Central memory CD8-positive, alpha-beta T cell (primary cell): ENCODE results near the gene FTCD.
"Not testable (repeated sequence)": the region's sequence is repeated elsewhere in the genome, so short reads cannot be mapped to it uniquely, and the experiment has no call there.

Source experiments
- ATAC-seq: fragments of 150-1000 bp; cut with Tn5 transposase; replicated peaks from 2 replicates; pipeline ENCODE4 v1.10.0; 2022; ENCODE audit warnings: mild to moderate bottlenecking, moderate FRiP score, moderate number of reproducible peaks; ENCODE audit not compliant: poor library complexity, severe bottlenecking; ENCODE audit errors: extremely low read depth
- DNase-seq, 2 donors: peaks; one replicate each; pipeline ENCODE4 v3.0.0; 2021; ENCODE audit warnings: low spot score in 2 of 2
- H3K27ac Mint-ChIP-seq: one replicate; pipeline ENCODE4 v1.8.0; 2022; ENCODE audit warnings: low read depth, mild to moderate bottlenecking, moderate library complexity, mixed read lengths
- H3K27me3 Mint-ChIP-seq: one replicate; pipeline ENCODE4 v1.8.0; 2022; ENCODE audit warnings: mixed read lengths
- H3K36me3 Mint-ChIP-seq: one replicate; pipeline ENCODE4 v1.8.0; 2022; ENCODE audit warnings: mild to moderate bottlenecking, moderate library complexity, mixed read lengths; ENCODE audit not compliant: insufficient read depth
- H3K4me1 Mint-ChIP-seq: one replicate; pipeline ENCODE4 v1.8.0; 2022; ENCODE audit warnings: mixed read lengths
- H3K4me3 Mint-ChIP-seq: one replicate; pipeline ENCODE4 v1.8.0; 2022; ENCODE audit warnings: mild to moderate bottlenecking, moderate library complexity, mixed read lengths
- H3K9me3 Mint-ChIP-seq: one replicate; pipeline ENCODE4 v1.8.0; 2022; ENCODE audit warnings: mixed read lengths

Gene FTCD

GRCh38 chr21:46155514-46156377, at the start of gene FTCD:
Gene FTCD, minus strand, starts transcription at chr21:46155579. Its CDS starts 56 bp downstream, at chr21:46155523.
- Mint-ChIP-seq H3K4me3 (no peak within 1 kb of the TSS), H3K4me1 (no peaks in the 10 kb centered on the region), H3K9me3 (no peaks in the 10 kb centered on the region), H3K27me3 (no peaks in the 10 kb centered on the region), H3K36me3 (no peaks in the 10 kb centered on the region), H3K27ac (no peak within 1 kb of the TSS)
- DNase-seq (no peak), ATAC-seq (no peak)

GRCh38 chr21:46205166-46205565, 49.8 kb upstream of the FTCD start:
- Mint-ChIP-seq H3K27me3 (no peaks in the 10 kb centered on the region), H3K9me3 (no peaks in the 10 kb centered on the region), H3K36me3 (peaks cover 16% of the 10 kb centered on the region), H3K4me3 (no peak overlapping the region), H3K27ac (peak overlapping the region; percentile 80), H3K4me1 (no peaks in the 10 kb centered on the region)
- DNase-seq, result no peak
- ATAC-seq, result no peak

DNA sequence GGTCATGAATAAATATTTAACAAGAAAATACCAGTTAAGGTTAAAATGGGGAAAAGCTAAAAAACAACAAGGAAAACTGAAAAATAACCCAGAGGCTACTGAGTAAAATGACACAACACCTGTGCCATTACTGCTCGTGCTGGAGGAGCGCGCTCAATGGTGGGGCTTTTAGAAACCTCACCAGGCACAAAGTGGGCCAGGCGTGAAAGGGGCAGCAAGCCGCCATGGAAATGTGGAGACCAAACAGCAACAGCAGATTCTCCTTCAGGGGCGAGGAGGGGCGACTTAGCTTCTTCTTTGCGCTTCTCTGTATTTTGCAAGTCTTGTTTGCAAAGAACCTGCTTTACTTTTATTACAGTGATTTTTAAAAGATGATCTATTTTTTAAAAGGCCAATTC, 47.8 kb upstream of the FTCD start:
- Mint-ChIP-seq H3K36me3 (peaks cover 15% of the 10 kb centered on the region), H3K4me3 (no peak overlapping the region), H3K27ac (peak overlapping the region; percentile 77), H3K4me1 (peaks cover 6% of the 10 kb centered on the region), H3K27me3 (no peaks in the 10 kb centered on the region), H3K9me3 (no peaks in the 10 kb centered on the region)
- ATAC-seq (no peak), DNase-seq (no peak)

GRCh38 chr21:46202592-46203202, 47.3 kb upstream of the FTCD start:
- Mint-ChIP-seq H3K9me3 (no peaks in the 10 kb centered on the region), H3K27me3 (no peaks in the 10 kb centered on the region), H3K4me1 (peaks cover 6% of the 10 kb centered on the region), H3K36me3 (peaks cover 18% of the 10 kb centered on the region), H3K27ac (peak overlapping the region; percentile 77), H3K4me3 (no peak overlapping the region)
- DNase-seq, result no peak
- ATAC-seq, result no peak

DNA sequence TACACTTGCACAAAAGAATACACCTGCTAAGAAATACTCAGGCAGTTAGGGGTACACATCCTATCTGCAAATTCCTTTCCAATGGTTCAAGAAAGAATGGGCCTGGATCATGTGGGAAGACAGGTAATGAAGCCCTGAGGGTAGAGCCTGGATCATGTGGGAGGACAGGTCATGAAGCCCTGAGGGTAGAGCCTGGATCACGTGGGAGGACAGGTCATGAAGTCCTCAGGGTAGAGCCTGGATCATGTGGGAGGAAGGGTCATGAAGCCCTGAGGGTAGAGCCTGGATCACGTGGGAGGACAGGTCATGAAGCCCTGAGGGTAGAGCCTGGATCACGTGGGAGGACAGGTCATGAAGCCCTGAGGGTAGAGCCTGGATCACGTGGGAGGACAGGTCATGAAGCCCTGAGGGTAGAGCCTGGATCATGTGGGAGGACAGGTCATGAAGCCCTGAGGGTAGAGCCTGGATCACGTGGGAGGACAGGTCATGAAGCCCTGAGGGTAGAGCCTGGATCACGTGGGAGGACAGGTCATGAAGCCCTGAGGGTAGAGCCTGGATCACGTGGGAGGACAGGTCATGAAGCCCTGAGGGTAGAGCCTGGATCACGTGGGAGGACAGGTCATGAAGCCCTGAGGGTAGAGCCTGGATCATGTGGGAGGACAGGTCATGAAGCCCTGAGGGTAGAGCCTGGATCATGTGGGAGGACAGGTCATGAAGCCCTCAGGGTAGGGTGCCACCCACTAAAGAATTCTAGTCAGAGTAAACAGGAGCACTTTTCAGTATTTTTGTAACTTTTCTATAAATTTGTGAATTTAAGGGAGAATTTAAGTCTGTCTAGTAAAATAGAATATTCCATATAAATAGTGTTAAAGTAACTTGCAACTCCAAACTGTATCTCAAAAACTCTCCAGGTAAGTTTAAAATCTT, 45.8 kb upstream of the FTCD start:
- not testable (repeated sequence) for ATAC-seq, H3K27ac Mint-ChIP-seq, H3K4me1 Mint-ChIP-seq, H3K9me3 Mint-ChIP-seq, DNase-seq, H3K27me3 Mint-ChIP-seq, H3K4me3 Mint-ChIP-seq
- H3K36me3 Mint-ChIP-seq, result peaks cover 24% of the 10 kb centered on the region

DNA sequence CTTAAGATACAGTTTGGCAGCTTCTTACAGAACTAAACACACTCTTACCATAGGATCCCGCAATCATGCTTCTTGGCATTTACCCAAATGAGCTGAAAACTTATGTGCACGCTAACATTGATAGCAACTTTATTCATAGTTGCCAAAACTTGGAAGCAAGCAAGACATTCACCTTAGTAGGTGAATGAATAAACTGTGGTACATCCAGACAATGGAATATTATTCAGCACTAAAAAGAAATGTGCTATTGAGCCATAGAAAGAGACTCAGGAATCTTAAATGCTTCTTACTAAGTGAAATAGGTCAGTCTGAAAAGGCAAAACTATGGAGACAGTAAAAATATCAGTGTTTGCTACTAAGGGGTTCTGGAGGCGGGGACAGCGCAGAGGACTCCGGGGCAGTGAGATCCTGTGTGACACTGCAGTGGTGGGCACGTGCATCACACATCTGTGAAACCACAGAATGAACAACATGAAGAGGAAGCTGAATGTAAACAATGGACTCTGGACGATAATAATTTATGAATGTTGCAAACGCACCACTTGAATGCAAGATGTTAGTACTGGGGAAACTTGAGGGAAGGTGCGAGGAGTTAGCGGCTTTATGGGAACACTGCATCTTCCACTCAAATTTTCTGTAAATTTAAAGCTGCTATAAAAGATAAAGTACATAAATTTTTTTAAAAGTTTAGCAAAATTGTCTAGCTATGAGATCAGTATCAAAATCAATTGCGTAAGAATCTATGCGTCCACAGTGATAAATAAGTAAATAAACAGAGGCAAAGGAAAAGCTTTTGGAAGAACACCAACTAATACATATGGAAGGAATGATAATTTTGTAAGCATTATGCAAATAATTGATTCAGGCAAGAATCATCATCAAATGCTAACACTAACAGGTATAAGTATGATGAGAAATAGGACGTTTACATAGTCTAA, 44.3 kb upstream of the FTCD start:
- H3K27ac Mint-ChIP-seq, result no peak overlapping the region
- no peak for DNase-seq
- no peaks in the 10 kb centered on the region for H3K9me3 Mint-ChIP-seq
- H3K27me3 Mint-ChIP-seq, result no peaks in the 10 kb centered on the region
- no peak overlapping the region for H3K4me3 Mint-ChIP-seq
- H3K36me3 Mint-ChIP-seq, result peaks cover 24% of the 10 kb centered on the region
- ATAC-seq, result peak; percentile 28
- H3K4me1 Mint-ChIP-seq, result peaks cover 6% of the 10 kb centered on the region

- Mint-ChIP-seq H3K4me1 (peaks cover 6% of the 10 kb centered on the region), H3K27me3 (no peaks in the 10 kb centered on the region), H3K36me3 (peaks cover 16% of the 10 kb centered on the region), H3K9me3 (no peaks in the 10 kb centered on the region), H3K4me3 (no peak overlapping the region), H3K27ac (peak overlapping the region; percentile 71)
- ATAC-seq (no peak), DNase-seq (no peak)
Observed at GRCh38 chr21:46196733-46197132, 41.4 kb upstream of the FTCD start.

DNA sequence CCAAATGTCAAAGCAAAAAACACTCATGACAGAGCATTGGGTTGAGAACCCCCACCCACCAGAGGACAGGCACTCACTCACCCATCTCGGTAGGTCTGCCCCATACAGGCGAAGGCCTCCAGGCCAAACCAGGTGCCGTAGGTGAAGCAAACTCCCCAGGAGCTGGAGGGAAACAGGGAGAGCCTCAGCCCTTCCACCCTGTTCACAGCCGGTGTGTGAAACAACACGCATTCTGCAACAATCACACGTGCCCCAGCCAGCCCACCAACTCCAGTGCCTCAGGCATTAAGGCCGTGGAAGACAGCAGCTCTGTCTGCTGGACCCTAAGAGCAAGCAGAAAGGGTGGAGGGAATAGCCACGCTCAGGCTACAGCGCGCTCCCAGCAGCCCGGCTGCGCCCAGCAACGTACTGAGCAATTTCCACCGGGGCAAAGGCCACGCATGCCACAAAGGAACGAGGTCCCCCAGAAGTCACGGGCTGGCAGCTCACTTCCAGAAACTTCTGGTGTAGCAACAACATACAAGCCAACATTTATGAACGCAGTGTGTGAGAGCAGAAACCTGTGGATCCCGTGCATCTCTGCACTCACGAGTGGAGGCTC, 40.3 kb upstream of the FTCD start:
- Mint-ChIP-seq H3K27ac (no peak overlapping the region), H3K36me3 (peaks cover 16% of the 10 kb centered on the region), H3K27me3 (no peaks in the 10 kb centered on the region), H3K4me1 (peaks cover 6% of the 10 kb centered on the region), H3K9me3 (no peaks in the 10 kb centered on the region), H3K4me3 (no peak overlapping the region)
- DNase-seq (no peak), ATAC-seq (no peak)

- Mint-ChIP-seq H3K27me3 (no peaks in the 10 kb centered on the region), H3K27ac (no peak overlapping the region), H3K4me1 (peaks cover 5% of the 10 kb centered on the region), H3K36me3 (peaks cover 16% of the 10 kb centered on the region), H3K9me3 (no peaks in the 10 kb centered on the region), H3K4me3 (no peak overlapping the region)
- DNase-seq, result peak in 1 of 2 donors; percentile 9
- no peak for ATAC-seq
Observed at GRCh38 chr21:46194374-46195334, 39.3 kb upstream of the FTCD start.

- no peaks in the 10 kb centered on the region for H3K4me1 Mint-ChIP-seq
- peaks cover 16% of the 10 kb centered on the region for H3K36me3 Mint-ChIP-seq
- H3K4me3 Mint-ChIP-seq, result no peak overlapping the region
- no peak for ATAC-seq
- H3K27me3 Mint-ChIP-seq, result no peaks in the 10 kb centered on the region
- DNase-seq, result peak in 1 of 2 donors; percentile 9
- no peak overlapping the region for H3K27ac Mint-ChIP-seq
- no peaks in the 10 kb centered on the region for H3K9me3 Mint-ChIP-seq
Observed at GRCh38 chr21:46193829-46194373, 38.5 kb upstream of the FTCD start.
